GM23338 (cell line): ENCODE results near the gene ADCK2. TPM values are rescaled to one million over a fixed set of nuclear protein-coding genes. Genes with fewer than 3 reads are reported as not detected.

Experiments used
- CTCF ChIP-seq, 2 experiments: fragments of 200-600 bp in 1 of 2; sonication (generic) in 1 of 2; conservative IDR thresholded peaks; 2 replicates each; pipeline versions ENCODE4 v1.5.1 to v1.6.1; 2016 to 2017; ENCODE audit warnings: antibody characterized with exemption in 2 of 2, low read depth in 2 of 2, mild to moderate bottlenecking in 2 of 2, moderate library complexity in 1 of 2
- EZH2phosphoT487 ChIP-seq: fragments of 200-600 bp; sonication (generic); IDR thresholded peaks from one replicate; pipeline ENCODE4 v1.8.1; 2018; ENCODE audit warnings: antibody characterized with exemption; ENCODE audit not compliant: unreplicated experiment
- REST ChIP-seq: IDR thresholded peaks from one replicate; pipeline ENCODE4 v1.6.1; 2018; ENCODE audit warnings: antibody characterized with exemption; ENCODE audit not compliant: unreplicated experiment
- ZNF331 ChIP-seq: fragments of 250-450 bp; sonication (Bioruptor Pico); IDR thresholded peaks from 2 replicates; pipeline ENCODE4 v1.5.0; 2020; ENCODE audit warnings: low read depth, mild to moderate bottlenecking, moderate library complexity
- polyA plus RNA-seq: library from polyadenylated mRNA; unstranded; fragments of >200 nt; fragmentation: Nextera tagmentation; extraction: Ambion mirVana; gene quantifications from 2 replicates; pipeline ENCODE4 v1.2.1, GENCODE V29; 2016
- total RNA-seq: library from RNA; depleted of rRNA; stranded (reverse); fragments of >200 nt; shearing (Covaris generic); gene quantifications from 2 replicates; pipeline ENCODE4 v1.2.3, GENCODE V29; 2014
- TF ChIP-seq, protein P1 (sequence below): fragments of 250-450 bp; sonication (Bioruptor Pico); IDR thresholded peaks from 2 replicates; pipeline ENCODE4 v1.5.0; 2020; ENCODE audit warnings: mild to moderate bottlenecking, moderate library complexity

ADCK2 gene
- total and polyA plus RNA-seq, 2 experiments from 2014 or later = 4.7 to 14.4 TPM

DNA sequence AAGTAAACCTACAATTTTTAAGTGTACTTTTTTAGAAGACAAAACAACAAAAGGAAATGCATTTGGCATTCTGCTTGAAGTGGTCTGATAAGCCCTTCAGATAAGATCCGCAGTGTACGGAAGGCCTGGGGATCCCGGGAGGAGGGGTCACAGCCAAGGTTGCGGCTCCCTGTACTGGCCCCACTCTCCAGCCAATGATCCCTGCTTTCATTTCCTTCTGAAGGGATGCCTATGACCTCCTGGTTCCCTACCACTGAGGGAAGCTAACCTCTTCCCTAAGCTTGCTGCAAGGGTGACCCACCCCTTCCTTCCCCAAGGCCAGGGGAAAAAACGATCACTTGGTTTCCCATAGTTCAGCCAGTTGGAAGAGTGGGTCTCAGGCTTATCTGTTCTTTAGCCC lies 37.4 kb upstream of the ADCK2 start (continued):
- TF ChIP-seq, protein P1, sequence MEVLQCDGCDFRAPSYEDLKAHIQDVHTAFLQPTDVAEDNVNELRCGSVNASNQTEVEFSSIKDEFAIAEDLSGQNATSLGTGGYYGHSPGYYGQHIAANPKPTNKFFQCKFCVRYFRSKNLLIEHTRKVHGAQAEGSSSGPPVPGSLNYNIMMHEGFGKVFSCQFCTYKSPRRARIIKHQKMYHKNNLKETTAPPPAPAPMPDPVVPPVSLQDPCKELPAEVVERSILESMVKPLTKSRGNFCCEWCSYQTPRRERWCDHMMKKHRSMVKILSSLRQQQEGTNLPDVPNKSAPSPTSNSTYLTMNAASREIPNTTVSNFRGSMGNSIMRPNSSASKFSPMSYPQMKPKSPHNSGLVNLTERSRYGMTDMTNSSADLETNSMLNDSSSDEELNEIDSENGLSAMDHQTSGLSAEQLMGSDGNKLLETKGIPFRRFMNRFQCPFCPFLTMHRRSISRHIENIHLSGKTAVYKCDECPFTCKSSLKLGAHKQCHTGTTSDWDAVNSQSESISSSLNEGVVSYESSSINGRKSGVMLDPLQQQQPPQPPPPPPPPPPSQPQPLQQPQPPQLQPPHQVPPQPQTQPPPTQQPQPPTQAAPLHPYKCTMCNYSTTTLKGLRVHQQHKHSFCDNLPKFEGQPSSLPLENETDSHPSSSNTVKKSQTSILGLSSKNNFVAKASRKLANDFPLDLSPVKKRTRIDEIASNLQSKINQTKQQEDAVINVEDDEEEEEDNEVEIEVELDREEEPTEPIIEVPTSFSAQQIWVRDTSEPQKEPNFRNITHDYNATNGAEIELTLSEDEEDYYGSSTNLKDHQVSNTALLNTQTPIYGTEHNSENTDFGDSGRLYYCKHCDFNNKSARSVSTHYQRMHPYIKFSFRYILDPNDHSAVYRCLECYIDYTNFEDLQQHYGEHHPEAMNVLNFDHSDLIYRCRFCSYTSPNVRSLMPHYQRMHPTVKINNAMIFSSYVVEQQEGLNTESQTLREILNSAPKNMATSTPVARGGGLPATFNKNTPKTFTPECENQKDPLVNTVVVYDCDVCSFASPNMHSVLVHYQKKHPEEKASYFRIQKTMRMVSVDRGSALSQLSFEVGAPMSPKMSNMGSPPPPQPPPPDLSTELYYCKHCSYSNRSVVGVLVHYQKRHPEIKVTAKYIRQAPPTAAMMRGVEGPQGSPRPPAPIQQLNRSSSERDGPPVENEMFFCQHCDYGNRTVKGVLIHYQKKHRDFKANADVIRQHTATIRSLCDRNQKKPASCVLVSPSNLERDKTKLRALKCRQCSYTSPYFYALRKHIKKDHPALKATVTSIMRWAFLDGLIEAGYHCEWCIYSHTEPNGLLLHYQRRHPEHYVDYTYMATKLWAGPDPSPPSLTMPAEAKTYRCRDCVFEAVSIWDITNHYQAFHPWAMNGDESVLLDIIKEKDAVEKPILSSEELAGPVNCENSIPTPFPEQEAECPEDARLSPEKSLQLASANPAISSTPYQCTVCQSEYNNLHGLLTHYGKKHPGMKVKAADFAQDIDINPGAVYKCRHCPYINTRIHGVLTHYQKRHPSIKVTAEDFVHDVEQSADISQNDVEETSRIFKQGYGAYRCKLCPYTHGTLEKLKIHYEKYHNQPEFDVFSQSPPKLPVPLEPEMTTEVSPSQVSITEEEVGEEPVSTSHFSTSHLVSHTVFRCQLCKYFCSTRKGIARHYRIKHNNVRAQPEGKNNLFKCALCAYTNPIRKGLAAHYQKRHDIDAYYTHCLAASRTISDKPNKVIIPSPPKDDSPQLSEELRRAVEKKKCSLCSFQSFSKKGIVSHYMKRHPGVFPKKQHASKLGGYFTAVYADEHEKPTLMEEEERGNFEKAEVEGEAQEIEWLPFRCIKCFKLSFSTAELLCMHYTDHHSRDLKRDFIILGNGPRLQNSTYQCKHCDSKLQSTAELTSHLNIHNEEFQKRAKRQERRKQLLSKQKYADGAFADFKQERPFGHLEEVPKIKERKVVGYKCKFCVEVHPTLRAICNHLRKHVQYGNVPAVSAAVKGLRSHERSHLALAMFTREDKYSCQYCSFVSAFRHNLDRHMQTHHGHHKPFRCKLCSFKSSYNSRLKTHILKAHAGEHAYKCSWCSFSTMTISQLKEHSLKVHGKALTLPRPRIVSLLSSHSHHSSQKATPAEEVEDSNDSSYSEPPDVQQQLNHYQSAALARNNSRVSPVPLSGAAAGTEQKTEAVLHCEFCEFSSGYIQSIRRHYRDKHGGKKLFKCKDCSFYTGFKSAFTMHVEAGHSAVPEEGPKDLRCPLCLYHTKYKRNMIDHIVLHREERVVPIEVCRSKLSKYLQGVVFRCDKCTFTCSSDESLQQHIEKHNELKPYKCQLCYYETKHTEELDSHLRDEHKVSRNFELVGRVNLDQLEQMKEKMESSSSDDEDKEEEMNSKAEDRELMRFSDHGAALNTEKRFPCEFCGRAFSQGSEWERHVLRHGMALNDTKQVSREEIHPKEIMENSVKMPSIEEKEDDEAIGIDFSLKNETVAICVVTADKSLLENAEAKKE (CRISPR knock-in tag) = no peak
- no peak for TF ChIP-seq EZH2phosphoT487
- no peak for TF ChIP-seq CTCF (conservative IDR thresholded peaks at IDR 0.05; ENCODE audit: low read depth in 2 of 2)
- no peak for TF ChIP-seq REST
- no peak for TF ChIP-seq ZNF331 (CRISPR knock-in tag)
